Activated CD4-positive, CD25-positive, alpha-beta regulatory T cell treated with anti-CD3 and anti-CD28 coated beads, Interleukin-2, amount 50 U/mL, for 72 hours (primary cell): ENCODE measurements around the gene CD101.
A peak's percentile ranks its signal among the peaks of the same experiment; 100 is the strongest.

Experiments
- DNase-seq: peaks from one replicate; pipeline ENCODE4 v3.0.0; 2021

The CD101 gene

DNA sequence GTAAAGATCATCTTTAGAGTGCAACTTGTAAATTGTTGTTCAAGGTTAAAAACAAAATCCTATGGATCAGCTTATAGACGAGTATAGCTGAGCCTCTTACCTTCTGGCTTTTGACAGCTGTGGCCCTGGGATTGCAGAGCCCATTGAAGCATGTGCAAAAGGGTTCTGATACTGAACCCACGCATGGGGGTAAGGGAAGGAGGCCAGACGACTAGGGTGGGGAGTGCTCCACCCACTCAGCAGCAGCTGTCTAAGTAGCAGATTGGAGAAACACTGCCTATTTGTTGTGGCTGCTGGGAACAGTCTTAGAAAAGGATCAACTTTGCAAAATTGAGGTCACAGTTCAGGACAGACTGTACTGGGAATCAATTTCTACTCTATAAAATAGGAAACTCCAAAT, 16.1 kb downstream of the CD101 start:
- DNase-seq: no peak

GRCh38 chr1:117020526-117021156, 19.1 kb downstream of the CD101 start:
- no peak for DNase-seq

DNA sequence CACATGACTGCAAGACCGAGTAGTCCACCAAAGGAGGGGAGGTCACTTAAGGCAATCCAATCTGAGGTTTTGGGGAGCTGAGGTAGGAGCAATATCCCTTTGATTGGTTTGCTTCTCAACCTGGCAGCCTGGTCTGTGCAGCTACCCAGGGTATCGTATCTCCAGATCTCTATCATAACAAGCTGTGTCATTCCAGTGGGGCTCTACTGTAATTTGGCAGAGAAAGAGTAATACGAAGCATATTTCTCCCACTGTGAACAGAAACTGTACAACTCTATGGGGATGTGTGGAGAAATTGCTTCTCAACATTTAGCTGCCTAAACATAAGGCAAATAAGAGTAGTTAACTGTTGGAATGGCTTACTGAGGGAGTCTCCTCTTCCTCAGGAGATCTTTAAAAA, 20.6 kb downstream of the CD101 start:
- DNase-seq: no peak

GRCh38 chr1:117025568-117025967, 24.0 kb downstream of the CD101 start:
- DNase-seq: no peak

GRCh38 chr1:117026361-117026760, 24.8 kb downstream of the CD101 start:
- DNase-seq: no peak

- DNase-seq: no peak
Measured at GRCh38 chr1:117029685-117030084, 28.1 kb downstream of the CD101 start.

DNA sequence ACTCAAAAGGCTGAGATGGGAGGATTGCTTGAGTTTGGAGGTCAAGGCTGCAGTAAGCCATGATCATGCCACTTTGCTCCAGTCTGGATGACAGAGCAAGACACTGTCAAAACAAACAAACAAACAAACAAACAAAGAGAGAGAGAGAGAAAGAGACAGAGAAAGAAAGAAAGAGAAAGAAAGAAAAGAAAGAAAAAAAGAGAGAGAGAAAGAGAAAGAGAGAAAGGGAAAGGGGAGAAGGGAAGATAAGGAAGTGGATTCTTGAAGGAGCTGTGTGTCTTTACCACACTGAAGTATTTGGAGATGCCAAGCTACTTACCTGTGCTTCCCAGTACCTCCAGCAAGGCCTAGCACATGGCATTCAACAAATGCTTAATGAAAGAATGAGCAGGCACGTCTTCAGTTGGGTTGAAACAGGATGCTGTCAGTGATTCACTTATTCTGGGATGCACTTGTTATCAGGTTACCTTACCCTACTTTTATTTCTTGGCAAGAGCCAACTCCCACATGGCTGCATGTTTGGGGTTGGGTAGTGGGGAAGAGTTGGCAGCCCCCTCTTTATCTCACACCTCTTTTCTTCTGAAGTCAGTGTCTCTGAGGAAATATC, 28.8 kb downstream of the CD101 start:
- DNase-seq: no peak

GRCh38 chr1:117032266-117032665, 30.7 kb downstream of the CD101 start:
- no peak for DNase-seq

GRCh38 chr1:117032681-117033539, 31.4 kb downstream of the CD101 start:
- no peak for DNase-seq

DNA sequence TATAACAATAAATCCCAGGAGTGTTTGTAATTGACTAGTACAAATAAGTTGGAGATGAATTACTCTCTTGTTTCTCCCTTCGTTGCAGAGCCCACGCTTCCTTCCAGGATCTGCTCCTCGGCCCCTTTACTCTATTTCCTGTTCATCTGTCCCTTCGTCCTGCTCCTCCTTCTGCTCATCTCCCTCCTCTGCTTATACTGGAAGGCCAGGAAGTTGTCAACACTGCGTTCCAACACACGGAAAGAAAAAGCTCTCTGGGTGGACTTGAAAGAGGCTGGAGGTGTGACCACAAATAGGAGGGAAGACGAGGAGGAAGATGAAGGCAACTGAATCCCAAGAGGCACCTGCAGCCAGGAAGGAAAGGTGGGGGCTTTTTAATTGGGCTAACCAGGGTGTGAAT, 32.2 kb downstream of the CD101 start:
- no peak for DNase-seq

GRCh38 chr1:117034791-117035290, 33.3 kb downstream of the CD101 start:
- no peak for DNase-seq

- no peak for DNase-seq
Measured at GRCh38 chr1:117036018-117036461, 34.5 kb downstream of the CD101 start.

DNA sequence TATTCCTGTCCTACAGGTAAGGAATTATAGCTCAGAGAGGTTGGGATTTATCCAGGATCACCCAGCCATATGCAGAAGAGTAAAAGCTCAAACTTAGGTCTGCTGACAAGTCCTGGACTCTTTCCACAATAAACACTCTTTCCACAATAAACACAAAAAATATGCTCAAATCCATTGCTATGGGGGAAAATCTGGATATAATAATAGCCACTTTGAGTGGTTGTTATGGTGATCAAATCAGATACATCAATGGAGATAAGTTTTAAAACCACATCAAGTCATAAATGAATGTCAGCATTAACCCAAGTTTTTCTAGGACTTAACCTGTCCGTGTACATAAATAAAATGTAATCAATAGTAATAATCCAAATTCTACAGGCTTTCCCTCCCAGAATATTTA, 36.2 kb downstream of the CD101 start:
- no peak for DNase-seq

DNA sequence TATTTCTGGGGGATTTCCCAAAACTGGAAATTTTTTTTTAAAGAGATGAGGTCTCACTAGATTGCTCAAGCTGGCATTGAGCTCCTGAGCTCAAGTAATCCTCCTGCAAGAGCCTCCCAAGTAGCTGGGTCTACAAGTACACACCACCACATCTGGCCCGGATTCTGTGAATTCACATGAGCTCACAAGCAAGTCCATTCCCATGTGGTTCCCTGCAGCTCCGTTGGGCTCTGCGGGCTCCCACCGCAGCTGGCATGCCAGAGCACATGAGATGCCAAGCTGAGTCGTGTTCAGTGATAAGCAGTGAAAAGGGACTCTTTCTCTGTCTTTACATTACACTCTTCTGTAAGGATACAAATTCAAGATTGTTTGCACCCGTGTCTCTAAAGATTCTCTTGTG, 36.7 kb downstream of the CD101 start:
- no peak for DNase-seq

DNA sequence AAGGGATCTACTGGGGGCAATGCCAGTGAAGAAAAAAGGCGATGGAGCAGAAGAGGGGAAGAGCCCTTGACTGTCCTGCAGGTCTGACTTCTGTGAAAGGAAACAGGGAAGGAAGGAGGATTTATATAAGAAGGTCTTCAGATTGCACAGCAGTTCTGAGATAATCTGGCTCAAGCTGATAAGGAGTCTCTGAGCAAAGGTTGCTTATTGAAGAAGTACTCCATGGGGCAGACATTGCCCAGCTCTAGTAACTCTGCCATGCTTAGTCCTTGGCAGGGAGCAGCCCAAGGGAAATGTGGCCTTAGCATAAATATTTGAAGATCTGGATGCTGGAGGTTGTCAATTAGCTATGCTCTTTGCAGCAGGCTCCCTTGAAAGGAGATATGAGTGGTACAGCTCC, 42.7 kb downstream of the CD101 start:
- no peak for DNase-seq

DNA sequence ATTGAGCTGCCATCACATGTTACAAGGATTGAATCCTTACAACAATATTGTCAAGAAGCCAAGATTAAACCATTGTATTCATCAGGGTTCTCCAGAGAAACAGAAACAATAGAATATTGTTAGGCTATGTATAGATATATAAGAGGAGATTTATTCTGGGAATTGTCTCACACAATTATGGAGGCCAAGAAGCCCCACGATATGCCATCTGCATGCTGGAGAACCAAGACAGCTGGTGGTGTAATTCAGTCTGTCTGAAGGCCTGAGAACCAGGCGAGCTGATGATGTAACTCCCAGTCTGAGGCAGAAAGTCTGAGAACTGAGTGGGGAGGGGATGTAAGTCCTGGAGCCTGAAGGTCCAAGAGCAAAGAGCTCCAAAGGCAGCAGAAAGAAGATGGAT, 44.1 kb downstream of the CD101 start:
- no peak for DNase-seq

GRCh38 chr1:117046781-117047180, 45.2 kb downstream of the CD101 start:
- no peak for DNase-seq

DNA sequence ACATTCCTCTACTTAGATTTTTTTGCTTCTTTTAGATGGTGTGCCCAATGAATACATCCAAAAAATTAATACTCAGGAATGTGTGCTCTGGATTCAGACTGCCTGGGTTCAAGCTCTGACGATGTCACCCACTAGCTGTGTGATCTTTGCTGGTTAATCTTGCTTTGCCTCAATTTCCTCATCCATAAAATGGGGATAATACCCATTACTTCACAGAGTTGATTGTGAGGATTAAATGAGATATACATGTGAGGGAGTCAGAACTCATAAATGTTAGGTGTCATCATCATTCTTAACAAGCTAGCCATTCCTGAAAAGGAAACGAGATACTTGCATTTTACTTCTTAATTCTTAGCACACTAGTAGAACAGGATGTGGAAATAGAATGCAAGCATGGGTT, 45.7 kb downstream of the CD101 start:
- DNase-seq: no peak

GRCh38 chr1:117049857-117050256, 48.3 kb downstream of the CD101 start:
- no peak for DNase-seq

DNA sequence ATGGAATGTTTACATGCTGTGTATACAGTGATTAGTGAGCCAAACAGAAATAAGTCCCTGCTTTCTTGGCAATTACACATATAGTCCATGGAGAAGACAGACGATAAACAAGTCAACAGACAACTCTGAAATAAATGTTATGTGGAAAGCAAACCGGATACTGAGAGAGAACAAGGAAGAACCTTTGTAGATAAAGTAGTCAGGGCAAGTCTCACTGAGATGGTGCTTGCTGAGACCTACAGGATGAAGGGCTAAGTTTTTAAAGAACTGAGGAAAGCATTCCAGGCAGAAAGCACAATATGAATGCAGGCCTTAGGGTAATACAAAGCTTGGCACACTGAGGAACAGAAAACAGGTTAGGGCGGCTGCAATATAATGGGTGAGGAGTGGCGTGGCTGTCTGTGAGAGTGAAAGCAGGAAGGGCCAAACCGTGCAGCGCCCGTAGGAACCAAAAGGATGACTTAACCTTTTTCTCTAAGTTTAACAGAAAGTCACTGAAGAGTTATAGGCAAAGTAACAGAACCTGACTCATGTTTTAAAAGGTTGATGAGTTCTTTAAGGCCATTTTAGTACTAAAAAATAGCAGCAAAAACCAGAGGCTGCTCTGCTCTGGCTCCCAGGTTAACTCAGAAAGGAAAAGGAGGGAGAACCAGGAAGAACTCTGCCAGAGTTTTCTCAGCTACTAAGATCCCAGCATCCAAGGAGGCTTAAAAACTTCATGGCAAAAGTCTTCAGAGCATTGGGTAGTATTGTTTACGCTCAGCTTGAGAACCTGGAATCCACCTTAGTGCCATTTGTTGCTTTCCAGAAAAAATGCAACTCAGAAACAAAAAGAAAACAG, 49.9 kb downstream of the CD101 start:
- DNase-seq: no peak

- no peak for DNase-seq
Measured at GRCh38 chr1:117054068-117054467, 52.5 kb downstream of the CD101 start.

- DNase-seq: no peak
Measured at GRCh38 chr1:117058810-117059209, 57.2 kb downstream of the CD101 start.

DNA sequence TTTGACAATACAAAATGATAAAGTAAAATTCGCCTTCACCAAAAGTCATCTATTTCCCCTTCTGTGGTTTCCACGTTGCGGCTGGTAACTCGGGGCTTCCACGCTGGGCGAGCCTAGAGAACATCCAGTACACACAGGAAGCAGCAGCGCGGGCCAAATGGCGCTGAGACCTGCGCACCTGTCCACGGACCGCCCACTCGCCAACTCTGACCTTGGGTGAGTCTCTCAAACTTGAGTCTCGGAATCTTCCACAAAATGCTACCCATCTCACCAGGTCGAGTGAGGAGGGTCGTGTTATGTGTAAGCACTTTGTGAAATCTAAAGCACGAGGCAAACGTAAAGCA, 57.7 kb downstream of the CD101 start:
- peak; percentile 69 for DNase-seq
